GM15510 (cell line): Measurements from ENCODE around the gene GAR1.

Experiments
- POLR2A ChIP-seq: IDR thresholded peaks from 3 replicates; pipeline ENCODE4 v1.6.1; 2011; ENCODE audit warnings: borderline replicate concordance; ENCODE audit not compliant: insufficient read length; ENCODE audit errors: extremely low read depth

GAR1 gene

DNA sequence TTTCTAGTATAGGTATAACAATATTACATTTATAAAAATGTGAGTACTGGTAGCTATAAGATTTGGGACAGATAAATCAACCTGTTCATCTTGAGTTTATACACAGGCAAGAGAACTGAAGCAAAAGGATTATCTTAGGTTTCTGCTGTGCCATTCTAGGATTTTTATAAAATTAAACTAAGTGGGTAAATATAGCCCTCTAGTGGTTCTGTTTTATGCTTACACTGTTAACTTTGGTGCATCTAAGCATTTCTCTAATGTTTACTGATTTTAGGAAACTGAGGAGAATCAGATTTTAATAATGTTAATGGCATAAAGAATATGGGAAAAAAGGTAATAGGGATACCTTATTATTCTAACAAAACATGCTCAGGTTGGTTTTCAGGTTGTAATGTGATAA is 11.2 kb downstream of the GAR1 start:
- no peak for TF ChIP-seq POLR2A

DNA sequence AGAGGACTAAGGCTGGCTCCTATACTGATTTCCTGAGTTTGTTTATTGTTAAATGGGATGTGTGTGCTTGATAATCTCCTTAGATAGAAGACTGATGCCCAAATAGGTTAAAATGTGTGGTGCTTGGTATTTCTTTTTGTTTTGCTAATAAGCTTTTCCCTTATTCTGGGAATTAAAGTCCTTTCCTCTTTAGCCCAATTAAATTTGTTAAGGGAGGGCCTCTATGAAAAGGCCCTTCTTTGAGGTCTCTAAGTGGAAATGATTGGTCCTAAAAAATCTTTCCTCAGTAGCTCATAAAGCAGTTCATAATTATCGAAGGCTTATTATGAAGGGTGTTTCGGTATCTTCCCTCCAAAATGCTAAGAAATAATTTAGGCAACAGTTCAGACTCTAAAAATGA is 12.1 kb downstream of the GAR1 start, which contains the start of gene RRH:
TSS of gene RRH (plus strand) at position 301 of the 400 bp plus-strand sequence. CDS start at position 357, 56 bp downstream.
- TF ChIP-seq POLR2A: no peak

DNA sequence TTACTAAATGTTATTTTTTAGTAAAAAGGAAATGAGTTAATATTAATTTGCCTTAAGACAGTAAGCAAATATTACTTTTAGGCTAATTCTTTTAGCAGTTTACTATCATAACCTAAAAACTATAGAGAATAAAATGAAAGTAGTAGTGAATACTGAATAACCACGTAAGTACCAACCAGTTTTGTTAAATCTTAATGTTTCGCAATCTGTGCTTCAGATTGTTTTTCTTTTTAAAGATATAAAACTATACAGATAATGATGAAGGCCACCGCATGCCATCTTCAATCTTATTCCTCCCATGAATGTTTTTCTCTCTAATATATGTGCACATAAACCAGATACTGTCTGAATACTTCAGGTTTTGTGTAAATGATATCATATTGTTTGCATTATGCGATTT is 18.2 kb downstream of the GAR1 start:
- TF ChIP-seq POLR2A: no peak

DNA sequence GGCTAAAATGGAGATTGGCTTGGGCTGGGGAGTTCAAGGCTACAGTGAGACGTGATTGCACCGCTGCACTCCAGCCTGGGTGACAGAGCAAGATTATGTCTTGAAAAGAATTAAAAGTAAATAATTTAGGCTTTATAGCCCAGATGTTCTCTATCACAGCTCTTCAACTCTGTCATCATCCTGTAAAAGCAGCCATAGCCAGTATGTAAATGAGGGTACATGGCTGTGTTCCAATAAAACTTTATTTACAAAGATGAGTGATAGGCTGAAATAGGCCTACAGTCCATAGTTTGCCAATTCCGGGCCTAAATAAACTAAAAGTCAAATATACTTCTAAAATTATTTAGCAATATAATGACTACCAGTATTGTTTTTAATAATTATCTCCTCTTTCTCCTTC is 21.4 kb downstream of the GAR1 start:
- TF ChIP-seq POLR2A: no peak

DNA sequence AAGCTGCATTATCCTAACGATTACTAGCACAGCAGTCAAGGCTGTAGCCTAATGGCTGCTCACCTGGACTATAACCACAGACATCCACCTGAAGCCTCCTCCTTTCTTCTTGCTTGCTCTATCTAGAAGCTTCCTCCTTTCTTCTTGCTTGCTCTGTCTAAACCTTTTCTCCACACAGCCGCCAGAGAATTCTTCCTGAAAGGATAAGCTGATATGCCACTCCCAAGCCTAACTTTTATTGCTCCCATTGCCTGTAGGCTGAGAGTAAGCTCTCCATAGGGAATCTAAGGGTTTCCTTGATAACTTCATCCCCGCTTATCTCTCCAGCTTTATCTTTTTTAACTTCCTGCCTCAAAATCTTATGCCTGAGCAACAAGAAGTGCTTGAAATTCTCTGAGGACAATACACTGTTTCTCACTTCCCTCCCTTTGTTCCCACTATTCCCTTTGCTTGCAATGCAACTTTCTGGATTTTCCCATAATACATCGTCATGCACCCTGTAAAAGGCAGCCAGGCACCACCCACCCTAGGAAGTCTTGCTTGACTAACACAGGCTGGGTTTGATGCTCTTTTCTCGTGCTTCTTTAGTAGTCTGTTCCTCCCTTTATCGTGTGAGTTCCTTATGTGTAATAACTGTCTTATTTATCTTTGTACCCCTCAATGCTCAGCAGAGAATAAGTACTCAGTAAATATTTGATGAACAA is 31.0 kb downstream of the GAR1 start:
- TF ChIP-seq POLR2A: no peak

DNA sequence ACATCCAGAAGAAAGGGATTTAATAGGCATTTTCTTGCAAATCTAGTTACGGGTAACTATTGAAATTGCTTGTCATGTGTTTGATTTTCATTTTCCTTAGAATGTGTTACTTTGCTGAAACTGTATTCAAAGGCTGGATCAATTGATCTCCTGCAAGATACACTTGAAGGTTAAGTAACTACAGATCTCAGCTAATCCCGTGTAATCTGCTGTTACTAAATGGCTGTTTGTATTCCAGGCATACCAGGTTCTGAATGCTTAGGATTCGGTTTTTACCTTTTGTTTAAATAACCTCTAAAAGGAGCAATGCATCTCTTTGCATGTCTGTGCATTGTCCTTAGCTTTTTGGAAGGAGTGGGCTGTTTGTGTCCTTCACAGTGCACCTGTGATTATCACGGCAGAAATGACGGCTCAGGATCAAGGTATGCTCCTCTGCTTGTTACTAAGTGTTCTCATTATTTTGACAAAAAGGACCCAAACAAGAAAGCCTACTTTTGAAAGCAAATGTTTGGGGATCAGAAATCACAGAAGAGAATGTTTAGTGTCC is 32.4 kb downstream of the GAR1 start, which contains the start of gene LRIT3:
TSS of gene LRIT3 (plus strand) at position 212 of the 547 bp plus-strand sequence. CDS start at position 307, 95 bp downstream.
- no peak for TF ChIP-seq POLR2A

DNA sequence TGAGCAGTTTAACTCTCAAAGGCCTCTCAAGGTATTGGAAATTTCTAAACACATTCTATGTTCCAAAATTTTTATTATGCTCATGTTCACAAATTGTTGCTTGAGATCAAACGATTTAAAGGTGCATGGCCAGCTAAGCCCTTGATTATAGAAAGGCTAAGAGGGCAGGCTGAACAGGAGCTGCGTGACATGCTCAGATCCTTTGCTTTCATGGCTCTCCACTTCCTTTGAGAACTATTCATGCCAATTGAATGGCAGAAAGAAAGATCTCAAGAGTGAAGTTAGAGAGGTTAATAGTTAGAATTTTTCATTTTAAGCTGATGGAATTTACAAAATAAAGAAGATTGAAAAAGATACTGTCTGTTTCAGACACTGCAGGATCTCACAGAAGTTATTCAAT is 32.9 kb downstream of the GAR1 start:
- TF ChIP-seq POLR2A: no peak

DNA sequence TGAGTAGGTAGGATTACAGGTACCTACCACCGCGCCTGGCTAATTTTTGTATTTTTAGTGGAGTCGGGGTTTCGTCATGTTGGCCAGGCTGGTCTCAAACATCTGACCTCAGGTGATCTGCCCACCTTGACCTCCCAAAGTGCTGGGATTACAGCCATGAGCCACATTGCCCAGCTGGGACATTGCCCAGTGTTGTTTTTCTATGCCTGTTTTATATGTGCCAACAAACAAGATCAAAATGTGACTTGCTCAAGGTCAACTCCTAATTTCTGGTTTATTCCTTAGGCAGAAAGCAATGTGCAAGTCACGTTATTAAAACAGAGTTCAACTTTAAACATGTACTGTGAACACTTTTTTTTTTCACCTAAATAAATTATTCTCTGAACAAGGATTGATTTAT is 35.0 kb downstream of the GAR1 start:
- no peak for TF ChIP-seq POLR2A

DNA sequence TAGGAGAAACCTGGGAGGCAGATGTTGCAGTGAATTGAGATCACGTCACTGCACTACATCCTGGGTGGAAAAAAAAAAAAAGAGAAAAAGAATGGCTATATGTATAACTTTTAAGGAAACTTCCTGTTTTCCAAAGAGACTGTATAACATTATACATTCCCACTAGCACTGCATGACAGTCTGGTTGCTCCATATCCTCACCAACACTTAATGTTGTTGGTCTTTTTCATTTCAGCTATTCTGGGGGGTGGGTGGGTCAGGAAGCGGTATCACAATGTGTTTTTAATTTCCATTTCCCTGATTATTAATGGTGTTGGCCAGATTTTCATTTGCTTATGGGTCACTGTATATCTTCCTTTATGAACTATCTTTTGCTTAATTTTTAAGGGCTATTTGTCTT is 45.7 kb downstream of the GAR1 start:
- TF ChIP-seq POLR2A: no peak

DNA sequence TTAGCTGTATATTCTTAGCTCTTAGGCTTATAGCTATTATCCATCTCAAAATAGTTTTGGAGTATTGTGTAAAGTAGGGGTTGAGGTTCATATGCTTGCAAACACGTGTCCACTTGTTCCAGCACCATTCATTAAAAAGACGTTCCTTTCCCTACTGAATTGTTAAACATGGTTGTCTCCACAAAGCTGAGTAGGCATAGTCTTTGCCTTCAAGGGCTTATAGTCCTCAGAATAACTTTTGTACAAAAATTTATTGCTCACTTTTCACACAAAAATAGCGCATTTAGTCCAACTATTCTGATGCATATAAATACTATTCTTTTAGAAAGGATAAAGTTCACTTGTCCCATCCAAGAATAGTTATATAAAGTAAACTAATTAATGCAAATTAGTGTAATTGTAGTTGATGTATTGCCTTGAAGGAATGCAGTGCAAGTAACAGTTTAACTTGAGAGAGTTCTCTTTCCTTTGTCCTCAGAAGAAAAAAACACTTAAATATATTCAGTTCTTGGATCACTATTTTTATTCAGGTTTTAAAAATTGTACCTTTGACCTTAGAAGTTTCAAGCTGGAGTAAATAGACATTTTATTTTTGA is 46.5 kb downstream of the GAR1 start:
- TF ChIP-seq POLR2A: no peak

DNA sequence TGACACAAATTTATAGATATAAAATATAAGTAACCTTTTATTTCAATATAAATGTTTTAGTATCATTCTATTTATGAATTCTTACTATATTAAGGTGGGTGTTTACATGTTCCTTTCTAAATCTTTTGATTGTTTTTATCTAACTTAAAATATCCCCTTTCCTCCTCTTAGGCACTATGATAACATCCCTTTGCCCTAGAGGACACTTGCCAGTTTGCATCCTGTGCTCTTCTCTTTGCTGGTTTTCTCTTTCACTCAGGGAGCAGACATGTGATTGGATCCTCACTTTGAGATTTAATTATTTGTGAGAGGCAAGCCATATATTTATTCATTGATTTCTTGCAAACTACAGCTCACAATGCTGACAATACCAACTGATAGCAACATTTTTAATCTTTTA is 48.6 kb downstream of the GAR1 start:
- TF ChIP-seq POLR2A: no peak

DNA sequence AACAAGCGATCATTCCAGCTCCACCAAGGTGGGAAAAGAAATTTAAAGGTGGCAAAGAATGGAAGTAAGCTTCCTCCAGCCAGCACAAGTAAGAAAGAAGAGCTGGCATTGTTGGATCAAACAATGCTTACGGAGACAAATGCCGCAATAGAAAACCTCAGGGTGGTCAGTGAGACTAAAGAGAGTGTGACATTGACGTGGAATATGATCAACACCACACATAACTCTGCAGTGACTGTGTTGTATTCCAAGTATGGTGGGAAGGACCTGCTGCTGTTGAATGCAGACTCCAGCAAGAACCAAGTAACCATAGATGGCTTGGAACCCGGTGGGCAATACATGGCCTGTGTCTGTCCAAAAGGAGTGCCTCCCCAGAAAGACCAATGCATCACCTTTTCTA is 54.5 kb downstream of the GAR1 start:
- no peak for TF ChIP-seq POLR2A

DNA sequence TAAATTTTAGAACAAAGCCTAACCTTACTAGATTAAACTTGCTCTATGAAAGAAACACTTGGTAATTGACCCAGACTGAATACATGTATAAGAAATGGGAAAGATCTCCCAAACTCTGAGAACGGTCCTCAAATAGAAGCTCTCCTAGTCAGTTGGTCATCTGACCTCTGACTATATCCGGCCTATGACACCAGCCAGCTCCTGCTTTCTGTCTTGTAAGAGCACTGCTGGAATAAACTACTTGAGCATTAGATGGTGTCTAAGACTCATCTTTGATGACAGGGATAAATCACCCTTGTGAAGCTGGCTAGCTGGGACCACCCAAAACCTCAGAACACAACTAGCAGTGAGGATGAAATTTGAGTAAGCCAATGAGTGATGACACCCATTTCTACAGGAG is 56.5 kb downstream of the GAR1 start:
- TF ChIP-seq POLR2A: no peak

DNA sequence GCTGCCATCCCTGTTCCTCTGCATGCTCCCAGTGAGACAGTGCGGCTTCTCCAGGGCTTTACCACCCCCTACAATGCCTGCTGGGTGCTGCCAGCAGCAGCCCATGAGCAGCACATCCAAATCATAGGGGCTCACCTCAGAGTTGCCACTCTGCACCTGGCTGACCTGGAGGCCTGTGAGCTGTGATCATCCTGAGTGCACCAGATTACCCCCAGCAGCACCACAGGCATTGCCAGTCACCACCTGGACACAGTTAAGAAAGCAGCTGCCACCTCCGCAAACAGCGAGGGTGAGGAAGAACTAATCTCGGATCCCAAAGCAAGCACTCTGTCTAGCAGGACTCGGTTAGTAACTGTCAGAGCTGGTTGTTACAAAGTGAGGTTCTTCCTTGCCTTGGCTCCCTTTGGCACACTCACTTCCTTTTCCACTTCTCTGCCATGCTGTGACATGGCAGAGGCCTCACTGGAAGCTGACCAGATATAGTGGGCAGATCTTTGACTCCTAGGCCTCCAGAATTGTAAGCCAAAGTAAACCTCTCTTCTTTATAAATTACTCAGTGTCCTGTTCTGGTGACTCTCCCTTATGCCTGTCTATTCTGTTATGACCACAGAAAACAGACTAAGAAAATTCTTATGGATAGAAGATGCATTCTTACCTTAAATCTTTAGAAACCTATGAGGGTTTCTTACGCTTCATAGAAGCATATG is 57.5 kb downstream of the GAR1 start:
- no peak for TF ChIP-seq POLR2A

DNA sequence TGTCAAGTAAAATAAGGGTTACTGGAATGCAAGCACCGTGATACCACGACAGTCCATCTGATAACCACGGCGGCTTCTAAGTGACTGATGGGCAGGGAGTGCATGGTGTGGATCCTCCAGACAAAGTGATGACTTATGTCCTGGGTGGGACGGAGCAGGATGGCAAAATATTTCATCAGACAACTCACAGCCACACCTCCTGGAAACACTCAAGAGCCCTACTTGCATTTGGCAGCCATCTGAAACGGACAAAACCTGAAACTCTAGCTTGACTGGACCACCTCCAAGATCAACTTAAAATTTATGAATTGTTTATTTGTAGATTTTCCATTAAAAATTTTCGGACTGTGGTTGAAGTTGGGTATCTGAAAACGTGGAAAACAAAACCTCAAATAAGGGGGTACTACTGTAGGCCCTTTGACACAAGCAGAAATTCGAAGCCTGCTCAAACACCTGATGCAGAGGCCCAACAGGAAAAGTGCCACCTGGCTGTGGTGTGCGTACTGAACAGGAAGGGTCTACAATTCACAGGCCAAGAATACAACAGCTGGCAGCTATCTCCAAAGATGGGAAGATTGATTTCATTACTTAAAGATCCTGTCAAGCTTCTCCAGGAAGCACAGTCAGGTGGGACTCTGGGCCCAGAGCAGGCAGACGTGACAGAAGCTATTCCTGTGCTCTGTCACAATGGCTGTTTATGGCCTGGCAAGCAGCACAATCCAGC is 58.4 kb downstream of the GAR1 start:
- no peak for TF ChIP-seq POLR2A
